Spinal cord (tissue), 10 donors: ENCODE data around the gene MCHR1. TPM values are rescaled to one million over a fixed set of nuclear protein-coding genes. Genes with fewer than 3 reads are reported as not detected.
A peak's percentile ranks its signal among the peaks of the same experiment; 100 is the strongest.
"Not testable (repeated sequence)": the region's sequence is repeated elsewhere in the genome, so short reads cannot be mapped to it uniquely, and the experiment has no call there.

ENCODE experiments used
- DNase-seq, 6 donors: peaks; one replicate each; pipeline versions ENCODE4 v3.0.0 to v3.0.0-alpha.2; 2013 to 2015; ENCODE audit warnings: low spot score in 6 of 6, low read depth in 4 of 6
- H3K27ac ChIP-seq: one replicate; pipeline ENCODE4 v1.5.1; 2013; ENCODE audit warnings: low read depth, low read length, control low read depth
- H3K27me3 ChIP-seq: one replicate; pipeline ENCODE4 v1.6.1; 2013; ENCODE audit warnings: low read length; ENCODE audit not compliant: control insufficient read depth, insufficient read depth
- H3K36me3 ChIP-seq: one replicate; pipeline ENCODE4 v1.6.1; 2013; ENCODE audit warnings: low read length; ENCODE audit not compliant: control insufficient read depth, insufficient read depth
- H3K4me1 ChIP-seq: one replicate; pipeline ENCODE4 v1.6.1; 2013; ENCODE audit warnings: low read length; ENCODE audit not compliant: control insufficient read depth, insufficient read depth
- H3K4me3 ChIP-seq: one replicate; pipeline ENCODE4 v1.5.1; 2013; ENCODE audit warnings: low read depth, low read length, control low read depth
- H3K9me3 ChIP-seq: one replicate; pipeline ENCODE4 v1.6.1; 2013; ENCODE audit warnings: low read length; ENCODE audit not compliant: control insufficient read depth, insufficient read depth
- WGBS: methylation state at CpG from one replicate; pipeline ENCODE4 v1.1.5; 2013; ENCODE audit warnings: missing lambda C conversion rate; ENCODE audit not compliant: insufficient coverage; 5-methylcytosine and 5-hydroxymethylcytosine counted together
- polyA plus RNA-seq, 2 donors: library from polyadenylated mRNA; unstranded; fragments of 120-200 nt; gene quantifications; one replicate each; pipeline ENCODE4 v1.2.1, GENCODE V29; 2013; ENCODE audit not compliant: insufficient read length in 2 of 2
- total RNA-seq, 2 donors: library from RNA; depleted of rRNA in 1 of 2; stranded (reverse); fragments of 120-200 nt in 1 of 2; fragments of >200 nt in 1 of 2; gene quantifications; one replicate each; pipeline versions ENCODE4 v1.2.3 to v1.2.4, GENCODE V29; 2013 to 2014
- donor health status: healthy.

Gene MCHR1
- total and polyA plus RNA-seq, 4 donors = 2.4 to 7.3 (median 5.9) TPM

DNA sequence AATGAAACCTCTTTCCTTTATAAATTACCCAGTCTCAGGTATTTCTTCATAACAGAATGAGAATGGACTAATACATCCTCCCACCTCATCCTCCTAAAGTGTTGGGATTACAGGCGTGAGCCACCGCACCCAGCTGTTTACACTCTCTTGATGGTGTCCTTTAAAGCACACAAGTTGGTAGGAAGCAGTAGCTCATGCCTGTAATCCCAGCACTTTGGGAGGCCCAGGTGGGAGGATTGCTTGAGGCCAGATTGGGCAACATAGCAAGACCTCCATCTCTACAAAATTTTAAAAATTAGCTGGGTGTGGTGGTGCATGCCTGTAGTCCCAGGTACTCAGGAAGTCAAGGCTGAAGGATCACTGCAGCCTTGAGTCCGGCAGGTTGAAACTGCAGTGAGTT is 23.3 kb upstream of the MCHR1 start:
- not testable (repeated sequence) for H3K4me3 ChIP-seq, H3K27me3 ChIP-seq, H3K9me3 ChIP-seq, DNase-seq, H3K27ac ChIP-seq, H3K36me3 ChIP-seq
- WGBS = 94% methylated on average over 2 of the region's 3 CpGs
- peaks cover 44% of the 10 kb centered on the region for H3K4me1 ChIP-seq

- H3K27ac ChIP-seq, H3K4me3 ChIP-seq, H3K36me3 ChIP-seq, H3K27me3 ChIP-seq, H3K9me3 ChIP-seq, DNase-seq: not testable (repeated sequence)
- peaks cover 42% of the 10 kb centered on the region for H3K4me1 ChIP-seq
- 84% methylated on average over 7 of the region's 10 CpGs for WGBS
Measured at GRCh38 chr22:40656651-40657050, 22.6 kb upstream of the MCHR1 start.

DNA sequence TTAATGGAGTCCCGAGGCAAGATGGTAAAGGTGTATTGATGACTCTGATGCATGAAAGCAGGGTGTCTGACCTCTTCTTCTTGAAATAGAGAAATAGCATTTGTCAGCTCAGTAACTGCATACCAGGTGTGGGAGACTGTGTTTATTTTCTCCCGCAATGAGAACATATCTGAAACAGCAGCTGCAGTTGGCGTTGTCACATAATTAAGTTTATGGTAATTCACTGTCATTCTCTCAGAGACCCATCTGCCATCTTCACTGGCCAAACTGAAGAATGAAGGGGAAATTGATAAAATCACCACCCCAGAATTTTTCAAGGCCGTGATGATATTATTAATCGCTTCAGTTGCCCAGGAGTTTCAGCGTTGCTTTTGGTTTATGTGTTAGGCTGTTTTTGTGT is 20.1 kb upstream of the MCHR1 start:
- peaks cover 17% of the 10 kb centered on the region for H3K4me1 ChIP-seq
- 75% methylated on average over 3 of the region's 6 CpGs for WGBS
- DNase-seq = peak in 2 of 6 donors; percentile 58 to 76
- H3K36me3 ChIP-seq = no peaks in the 10 kb centered on the region
- no peak overlapping the region for H3K27ac ChIP-seq
- H3K27me3 ChIP-seq = no peaks in the 10 kb centered on the region
- no peak overlapping the region for H3K4me3 ChIP-seq
- no peaks in the 10 kb centered on the region for H3K9me3 ChIP-seq

- 56% methylated on average over 3 of the region's 3 CpGs for WGBS
- H3K36me3 ChIP-seq = no peaks in the 10 kb centered on the region
- no peak overlapping the region for H3K4me3 ChIP-seq
- H3K9me3 ChIP-seq = no peaks in the 10 kb centered on the region
- H3K27me3 ChIP-seq = no peaks in the 10 kb centered on the region
- DNase-seq = no peak
- no peak overlapping the region for H3K27ac ChIP-seq
- H3K4me1 ChIP-seq = peaks cover 15% of the 10 kb centered on the region
Measured at GRCh38 chr22:40660730-40661129, 18.6 kb upstream of the MCHR1 start.

GRCh38 chr22:40661671-40662070 is 17.6 kb upstream of the MCHR1 start:
- H3K27me3 ChIP-seq = no peaks in the 10 kb centered on the region
- WGBS = 89% methylated on average over 7 of the region's 7 CpGs
- peaks cover 18% of the 10 kb centered on the region for H3K4me1 ChIP-seq
- no peaks in the 10 kb centered on the region for H3K36me3 ChIP-seq
- no peaks in the 10 kb centered on the region for H3K9me3 ChIP-seq
- peak in 1 of 6 donors; percentile 48 for DNase-seq
- no peak overlapping the region for H3K27ac ChIP-seq
- no peak overlapping the region for H3K4me3 ChIP-seq

DNA sequence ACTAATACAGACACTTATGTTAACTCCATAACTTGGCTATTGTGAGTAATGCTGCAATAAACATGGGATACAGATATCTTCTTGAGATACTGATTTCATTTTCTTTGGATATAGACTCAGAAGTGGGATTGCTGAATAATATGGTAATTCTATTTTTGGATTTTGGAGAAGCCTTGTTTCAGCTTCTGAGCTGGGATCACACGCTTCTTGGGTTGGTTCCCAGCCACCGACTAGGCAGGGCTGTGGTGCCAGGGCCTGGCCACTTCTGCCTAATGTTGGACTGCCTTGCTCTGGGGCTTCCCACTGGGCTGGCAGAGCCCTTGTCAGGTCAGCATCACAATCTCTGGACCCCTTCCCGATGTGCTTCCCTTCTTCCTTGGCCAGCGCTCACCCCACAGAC is 14.0 kb upstream of the MCHR1 start:
- WGBS = 49% methylated on average over 3 of the region's 4 CpGs
- H3K27ac ChIP-seq = peak overlapping the region; percentile 53
- DNase-seq = peak in 2 of 6 donors; percentile 42 to 90
- no peaks in the 10 kb centered on the region for H3K36me3 ChIP-seq
- H3K4me1 ChIP-seq = peaks cover 18% of the 10 kb centered on the region
- no peaks in the 10 kb centered on the region for H3K9me3 ChIP-seq
- no peak overlapping the region for H3K4me3 ChIP-seq
- H3K27me3 ChIP-seq = no peaks in the 10 kb centered on the region

DNA sequence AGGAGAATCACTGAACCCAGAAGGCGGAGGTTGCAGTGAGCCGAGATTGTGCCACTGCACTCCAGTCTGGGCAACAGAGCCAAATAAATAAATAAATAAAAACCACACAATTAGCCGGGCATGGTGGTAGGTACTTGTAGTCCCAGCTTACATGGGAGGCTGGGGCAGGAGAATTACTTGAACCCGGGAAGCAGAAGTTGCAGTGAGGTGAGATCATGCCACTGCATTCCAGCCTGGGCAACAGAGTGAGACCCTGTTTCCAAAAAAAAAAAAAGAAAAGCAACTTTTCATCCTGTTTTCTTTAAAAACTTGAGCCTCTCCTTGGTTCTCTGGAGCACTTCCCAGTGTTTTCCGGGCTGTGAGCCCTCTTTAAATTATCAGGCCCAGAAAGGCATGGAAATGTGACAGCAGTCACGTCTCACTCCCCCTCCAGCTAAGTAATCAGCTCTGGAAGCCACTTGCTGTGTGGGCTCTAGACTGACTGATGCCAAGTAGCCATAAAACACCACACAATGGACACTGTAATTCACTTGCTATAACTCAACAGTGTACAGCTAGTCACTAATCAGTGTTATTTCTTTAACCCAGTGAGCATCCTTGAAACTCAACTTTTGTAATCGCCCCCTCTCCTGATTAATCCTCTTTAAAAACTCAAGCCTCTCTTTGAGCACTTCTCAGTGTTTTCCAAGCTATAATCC is 13.0 kb upstream of the MCHR1 start:
- H3K9me3 ChIP-seq = no peaks in the 10 kb centered on the region
- H3K27me3 ChIP-seq = no peaks in the 10 kb centered on the region
- peaks cover 13% of the 10 kb centered on the region for H3K4me1 ChIP-seq
- peak overlapping the region; percentile 53 for H3K27ac ChIP-seq
- peak in 4 of 6 donors; percentile 69 to 95 (median 78) for DNase-seq
- no peaks in the 10 kb centered on the region for H3K36me3 ChIP-seq
- 24% methylated on average over 4 of the region's 7 CpGs for WGBS
- no peak overlapping the region for H3K4me3 ChIP-seq

GRCh38 chr22:40668611-40669411 is 10.5 kb upstream of the MCHR1 start:
- no peak for DNase-seq
- H3K36me3 ChIP-seq = no peaks in the 10 kb centered on the region
- no peak overlapping the region for H3K27ac ChIP-seq
- no peaks in the 10 kb centered on the region for H3K9me3 ChIP-seq
- 43% methylated on average over 5 of the region's 11 CpGs for WGBS
- H3K27me3 ChIP-seq = no peaks in the 10 kb centered on the region
- no peak overlapping the region for H3K4me3 ChIP-seq
- H3K4me1 ChIP-seq = peaks cover 13% of the 10 kb centered on the region

- peaks cover 7% of the 10 kb centered on the region for H3K4me1 ChIP-seq
- no peaks in the 10 kb centered on the region for H3K36me3 ChIP-seq
- H3K9me3 ChIP-seq = no peaks in the 10 kb centered on the region
- WGBS = no CpG with 5 or more reads among the region's 2 CpGs
- no peaks in the 10 kb centered on the region for H3K27me3 ChIP-seq
- no peak for DNase-seq
- no peak overlapping the region for H3K27ac ChIP-seq
- H3K4me3 ChIP-seq = no peak overlapping the region
Measured at GRCh38 chr22:40670058-40670457, 9.2 kb upstream of the MCHR1 start.

GRCh38 chr22:40671369-40671768 is 7.9 kb upstream of the MCHR1 start:
- WGBS = 92% methylated on average over 13 of the region's 13 CpGs
- Histone ChIP-seq H3K4me3 (no peak overlapping the region), H3K27me3 (no peaks in the 10 kb centered on the region), H3K27ac (no peak overlapping the region), H3K9me3 (no peaks in the 10 kb centered on the region), H3K36me3 (no peaks in the 10 kb centered on the region), H3K4me1 (no peaks in the 10 kb centered on the region)
- no peak for DNase-seq
